ENCODE data around the gene ZNF529.

Gene ZNF529

DNA sequence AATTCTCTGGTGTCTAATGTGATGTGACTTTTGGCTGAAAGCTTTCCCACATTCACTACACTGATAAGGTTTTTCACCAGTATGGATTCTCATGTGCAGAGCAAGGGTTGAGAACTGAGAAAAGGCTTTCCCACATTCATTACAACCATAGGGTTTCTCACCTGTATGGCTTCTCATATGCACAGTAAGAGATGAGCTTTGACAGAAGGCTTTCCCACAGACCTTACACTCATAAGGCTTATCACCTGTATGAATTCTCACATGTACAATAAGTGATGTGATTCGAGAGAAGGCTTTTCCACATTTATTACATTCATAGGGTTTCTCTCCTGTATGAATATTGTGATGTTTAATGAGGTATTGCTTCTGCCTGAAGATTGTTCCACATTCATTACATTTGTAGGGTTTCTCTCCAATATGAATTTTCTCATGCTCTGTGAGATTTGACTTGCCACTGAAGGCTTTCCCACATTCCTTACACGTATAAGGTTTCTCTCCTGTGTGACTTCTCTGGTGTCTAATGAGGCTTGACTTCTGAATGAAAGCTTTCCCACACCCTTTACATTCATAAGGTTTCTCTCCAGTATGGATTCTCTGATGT lies 59.0 kb downstream of the ZNF529 start:
- no peak for DNase-seq (ENCODE audit: low read depth, low spot score)

- DNase-seq (ENCODE audit: low read depth, low spot score), result no peak
These were observed 64.8 kb downstream of the ZNF529 start for GRCh38 chr19:36508325-36508724.

GRCh38 chr19:36501973-36502372 lies 71.1 kb downstream of the ZNF529 start:
- no peak for DNase-seq (ENCODE audit: low read depth, low spot score)

GRCh38 chr19:36497001-36497400 lies 76.1 kb downstream of the ZNF529 start:
- no peak for DNase-seq (ENCODE audit: low read depth, low spot score)

All from smooth muscle cell of the brain vasculature (primary cell).